ENCODE results near the gene GPN2. TPM values are rescaled to one million over a fixed set of nuclear protein-coding genes. Genes with fewer than 3 reads are reported as not detected.

Gene GPN2
- polyA plus RNA-seq, 2 of the 4 experiments (the other 2 are of a cell fraction) = 16.9 to 18.1 TPM

- CTCF ChIA-PET = interaction anchor here (0.9 to 4.4 kb wide), 6 partner anchors 14 to 66 kb away, joined by 3 to 19 read pairs (median 4); no protein-coding TSS in a partner anchor
- 75% methylated on average over 15 of the region's 18 CpGs for WGBS (ENCODE audit: missing lambda C conversion rate)
- FAIRE-seq (no peak), ATAC-seq (no peak), DNase-seq (ENCODE audit: low read depth in 1 of 2, low spot score in 1 of 2) (no peak)
- H3K4me3 ChIP-seq = peak overlapping the region; percentile 91
- H3K27ac ChIP-seq = peak overlapping the region; percentile 79 to 91
- peak overlapping the region; percentile 91 for H3K4me2 ChIP-seq
- POLR2A ChIA-PET = interaction anchor here (0.5 to 1.8 kb wide), 5 partner anchors 11 to 52 kb away, joined by 3 to 14 read pairs (median 3); partner anchors contain the start of gene GPN2
- peaks cover 5% of the 10 kb centered on the region; the same call in 1 of the 3 replicates for H3K4me1 ChIP-seq
- TF ChIP-seq SMC3 (IDR thresholded peaks at IDR 0.05) (no peak), JUNB (IDR thresholded peaks at IDR 0.05) (no peak), MAFK (IDR thresholded peaks at IDR 0.05; ENCODE audit: partially characterized antibody) (no peak)
- no peaks in the 10 kb centered on the region for H3K9me3 ChIP-seq
These were observed 10.9 kb upstream of the GPN2 start for GRCh38 chr1:26900815-26901511.

- ChIA-PET POLR2A (interaction anchor here (0.5 to 1.8 kb wide), 6 partner anchors 10 to 94 kb away, joined by 3 to 14 read pairs (median 3); partner anchors contain the start of gene GPN2), CTCF (interaction anchor here (0.9 to 4.4 kb wide), 6 partner anchors 12 to 67 kb away, joined by 3 to 19 read pairs (median 4); no protein-coding TSS in a partner anchor)
- ATAC-seq (peak; percentile 92 to 95), FAIRE-seq (no peak), DNase-seq (ENCODE audit: low read depth in 1 of 2, low spot score in 1 of 2) (peak; percentile 86 to 91)
- H3K4me3 ChIP-seq = peak within 1 kb of the TSS; percentile 91
- H3K4me2 ChIP-seq = peak within 1 kb of the TSS; percentile 91
- H3K9me3 ChIP-seq = no peaks in the 10 kb centered on the region
- WGBS (ENCODE audit: missing lambda C conversion rate) = 2% methylated on average over 34 of the region's 50 CpGs
- H3K27ac ChIP-seq = peak within 1 kb of the TSS; percentile 79 to 91
- peaks cover 5% of the 10 kb centered on the region; the same call in 1 of the 3 replicates for H3K4me1 ChIP-seq
- peak; percentile 91 for TF ChIP-seq REST (IDR thresholded peaks at IDR 0.05)
- peak; percentile 81 for TF ChIP-seq POLR2A (IDR thresholded peaks at IDR 0.05; ENCODE audit: low read length)
- TF ChIP-seq GATA3 (IDR thresholded peaks at IDR 0.05; ENCODE audit: borderline replicate concordance) = peak; percentile 73; the same call in 1 of the 2 replicates
- TF ChIP-seq HOXA7 (CRISPR knock-in tag; IDR thresholded peaks at IDR 0.05) = no peak
- no peak for TF ChIP-seq ZSCAN20 (CRISPR knock-in tag; IDR thresholded peaks at IDR 0.05)
- no peak for TF ChIP-seq TP53 (CRISPR knock-in tag; IDR thresholded peaks at IDR 0.05)
- TF ChIP-seq MAX (IDR thresholded peaks at IDR 0.05) = peak; percentile 45; the same call in 1 of the 2 replicates
- TF ChIP-seq MYC (IDR thresholded peaks at IDR 0.05; ENCODE audit: borderline replicate concordance, low read length) = no peak
- no peak for TF ChIP-seq HES2 (IDR thresholded peaks at IDR 0.05)
- no peak for TF ChIP-seq EHF (CRISPR knock-in tag; IDR thresholded peaks at IDR 0.05)
- no peak for TF ChIP-seq EHMT2 (IDR thresholded peaks at IDR 0.05; ENCODE audit: low read depth)
- no peak for TF ChIP-seq CHD4 (IDR thresholded peaks at IDR 0.05; ENCODE audit: borderline replicate concordance)
- TF ChIP-seq RFX5 (IDR thresholded peaks at IDR 0.05) = no peak
- 0 out of 3 replicates have a peak, but pooled peaks have one; percentile 41 for TF ChIP-seq BCL3 (IDR thresholded peaks at IDR 0.05)
- TF ChIP-seq NR3C1 (IDR thresholded peaks at IDR 0.05) = no peak
- peak; percentile 99 for TF ChIP-seq KDM5A (IDR thresholded peaks at IDR 0.05)
- TF ChIP-seq SREBF2 (IDR thresholded peaks at IDR 0.05) = no peak
- no peak for TF ChIP-seq EP300 (IDR thresholded peaks at IDR 0.05)
- no peak for TF ChIP-seq CBX8 (IDR thresholded peaks at IDR 0.05)
- peak; percentile 37 to 64; a peak in 2 of 5 replicates for TF ChIP-seq JUN (IDR thresholded peaks at IDR 0.05)
- peak in 1 of 2 experiments; percentile 63; a peak in 1 of 4 replicates for TF ChIP-seq CEBPB (IDR thresholded peaks at IDR 0.05)
- no peak for TF ChIP-seq ESRRA (IDR thresholded peaks at IDR 0.05; ENCODE audit: borderline replicate concordance, low read length)
- TF ChIP-seq E2F6 (IDR thresholded peaks at IDR 0.05; ENCODE audit: borderline replicate concordance, low read depth) = no peak
- no peak for TF ChIP-seq HOXB5 (CRISPR knock-in tag; IDR thresholded peaks at IDR 0.05)
- TF ChIP-seq HDAC2 (IDR thresholded peaks at IDR 0.05) = peak; percentile 88; the same call in 1 of the 2 replicates
- TF ChIP-seq PBX3 (IDR thresholded peaks at IDR 0.05) = no peak
- TF ChIP-seq ZFP36 (IDR thresholded peaks at IDR 0.05; ENCODE audit: borderline replicate concordance, partially characterized antibody) = no peak
These were observed 10.1 kb upstream of the GPN2 start, which contains the start of gene GPATCH3 for GRCh38 chr1:26900001-26900814. GPATCH3 (minus strand) TSS chr1:26900467; CDS start chr1:26900442, 25 bp downstream.
